WTC11 (cell line): ENCODE results near the gene SPATA13. TPM values are rescaled to one million over a fixed set of nuclear protein-coding genes. Genes with fewer than 3 reads are reported as not detected.

Experiments
- ATAC-seq: fragments of 200-7000 bp; cut with Tn5 transposase; 2 replicates; pipeline ENCODE4 v1.10.0; 2021; ENCODE audit warnings: mild to moderate bottlenecking, moderate library complexity
- CTCF ChIA-PET: fragments of 300-600 bp; sonication (Branson Sonifier 250); formaldehyde crosslinking; loops from one replicate; lab custom pipeline; 2021; ENCODE audit warnings: antibody characterized with exemption; lab: Charles Lee
- POLR2A ChIA-PET: fragments of 350-600 bp; sonication (Branson Sonifier 250); formaldehyde crosslinking; loops from one replicate; lab custom pipeline; 2021; ENCODE audit warnings: antibody characterized with exemption; lab: Charles Lee
- DNase-seq: peaks from one replicate; pipeline ENCODE4 v3.0.0; 2021; ENCODE audit warnings: low spot score
- H3K27ac Mint-ChIP-seq: 2 replicates; pipeline ENCODE4 v1.8.0; 2021; ENCODE audit warnings: mixed read lengths
- H3K27me3 Mint-ChIP-seq: 2 replicates; pipeline ENCODE4 v1.8.0; 2021; ENCODE audit warnings: low read depth, mild to moderate bottlenecking, moderate library complexity, mixed read lengths
- H3K36me3 Mint-ChIP-seq: 2 replicates; pipeline ENCODE4 v1.8.0; 2021; ENCODE audit warnings: mixed read lengths
- H3K4me1 Mint-ChIP-seq: 2 replicates; pipeline ENCODE4 v1.8.0; 2022; ENCODE audit warnings: mixed read lengths
- H3K4me3 Mint-ChIP-seq: 2 replicates; pipeline ENCODE4 v1.8.0; 2021; ENCODE audit warnings: mild to moderate bottlenecking, moderate library complexity, mixed read lengths
- H3K9me3 Mint-ChIP-seq: 2 replicates; pipeline ENCODE4 v1.8.0; 2021; ENCODE audit warnings: mixed read lengths
- ATF6 ChIP-seq: sonication (generic); formaldehyde crosslinking; IDR thresholded peaks from 2 replicates; pipeline ENCODE4 v1.8.1; 2023; ENCODE audit warnings: mild to moderate bottlenecking, missing genetic modification reagents
- CREB1 ChIP-seq: sonication (generic); formaldehyde crosslinking; IDR thresholded peaks from 2 replicates; pipeline ENCODE4 v1.8.0; 2023; ENCODE audit warnings: mild to moderate bottlenecking, missing genetic modification reagents
- CTCF ChIP-seq: fragments of 200-600 bp; IDR thresholded peaks from 2 replicates; pipeline ENCODE4 v1.8.0; 2022; ENCODE audit warnings: antibody characterized with exemption
- GRHL2 ChIP-seq: fragments of 250-450 bp; sonication (Bioruptor Pico); IDR thresholded peaks from 2 replicates; pipeline ENCODE4 v1.8.0; 2022; ENCODE audit warnings: mild to moderate bottlenecking, moderate library complexity; ENCODE audit not compliant: insufficient replicate concordance, severe bottlenecking
- GTF2I ChIP-seq: fragments of 250-450 bp; sonication (Bioruptor Pico); conservative IDR thresholded peaks from 2 replicates; pipeline ENCODE4 v1.4.0; 2021; ENCODE audit warnings: mild to moderate bottlenecking
- IRF1 ChIP-seq: sonication (generic); formaldehyde crosslinking; IDR thresholded peaks from 2 replicates; pipeline ENCODE4 v1.8.0; 2023; ENCODE audit warnings: missing genetic modification reagents
- MLX ChIP-seq: sonication (generic); formaldehyde crosslinking; IDR thresholded peaks from 2 replicates; pipeline ENCODE4 v1.8.1; 2023; ENCODE audit warnings: mild to moderate bottlenecking, missing genetic modification reagents, moderate library complexity
- MXD4 ChIP-seq: fragments of 250-450 bp; sonication (Bioruptor Pico); IDR thresholded peaks from 2 replicates; pipeline ENCODE4 v1.8.0; 2021; ENCODE audit warnings: mild to moderate bottlenecking, moderate library complexity, borderline replicate concordance
- PREB ChIP-seq: sonication (generic); formaldehyde crosslinking; IDR thresholded peaks from 2 replicates; pipeline ENCODE4 v1.8.1; 2022; ENCODE audit warnings: mild to moderate bottlenecking, missing genetic modification reagents, moderate library complexity, borderline replicate concordance
- SMAD3 ChIP-seq: sonication (generic); formaldehyde crosslinking; IDR thresholded peaks from 2 replicates; pipeline ENCODE4 v1.8.0; 2022; ENCODE audit warnings: missing genetic modification reagents, mild to moderate bottlenecking, borderline replicate concordance
- ZNF121 ChIP-seq: sonication (generic); formaldehyde crosslinking; IDR thresholded peaks from 2 replicates; pipeline ENCODE4 v1.8.0; 2023; ENCODE audit warnings: missing genetic modification reagents
- ZNF281 ChIP-seq: sonication (generic); formaldehyde crosslinking; IDR thresholded peaks from 2 replicates; pipeline ENCODE4 v1.8.0; 2023; ENCODE audit warnings: mild to moderate bottlenecking, missing genetic modification reagents
- ZNF416 ChIP-seq: fragments of 250-450 bp; sonication (Bioruptor Pico); IDR thresholded peaks from 2 replicates; pipeline ENCODE4 v1.9.0; 2021; ENCODE audit warnings: mild to moderate bottlenecking, inconsistent platforms
- ZNF512 ChIP-seq: sonication (generic); formaldehyde crosslinking; IDR thresholded peaks from 2 replicates; pipeline ENCODE4 v1.8.1; 2022; ENCODE audit warnings: missing genetic modification reagents, borderline replicate concordance
- total RNA-seq: library from RNA; stranded (reverse); gene quantifications from 3 replicates; pipeline ENCODE4 v1.2.3, GENCODE V29; 2021

The SPATA13 gene
- total RNA-seq, 1 experiment from 2014 or later: 29.0 TPM

- no peak for TF ChIP-seq PREB (CRISPR knock-in tag)
Observed at GRCh38 chr13:24231377-24231776, 70.9 kb downstream of the SPATA13 start (continued).

- Mint-ChIP-seq H3K27me3 (no peaks in the 10 kb centered on the region), H3K27ac (no peak overlapping the region), H3K9me3 (no peaks in the 10 kb centered on the region), H3K4me1 (peaks cover 40% of the 10 kb centered on the region), H3K36me3 (no peaks in the 10 kb centered on the region), H3K4me3 (no peak overlapping the region)
- DNase-seq (no peak), ATAC-seq (no peak)
- TF ChIP-seq GRHL2 (CRISPR knock-in tag) (no peak), CTCF (no peak), IRF1 (CRISPR knock-in tag) (no peak), ZNF281 (CRISPR knock-in tag) (no peak), ZNF512 (CRISPR knock-in tag) (no peak), ZNF121 (no peak), MXD4 (CRISPR knock-in tag) (no peak), ATF6 (CRISPR knock-in tag) (no peak), SMAD3 (CRISPR knock-in tag) (no peak), CREB1 (CRISPR knock-in tag) (no peak), PREB (CRISPR knock-in tag) (no peak), ZNF416 (CRISPR knock-in tag) (no peak), MLX (no peak), GTF2I (CRISPR knock-in tag) (no peak)
- ChIA-PET CTCF (interaction anchor here (0.6 to 3.3 kb wide), 4 partner anchors 14 to 272 kb away, joined by 3 to 12 read pairs (median 6); no protein-coding TSS in a partner anchor), POLR2A (no interaction called here)
Observed at GRCh38 chr13:24232037-24232436, 71.5 kb downstream of the SPATA13 start.
